SH-SY5Y (cell line): ENCODE measurements around the gene ARHGEF4.

Experiments
- GATA2 ChIP-seq: IDR thresholded peaks from 2 replicates; pipeline ENCODE4 v1.6.1; 2011; ENCODE audit warnings: mild to moderate bottlenecking, low read depth, low read length
- GATA3 ChIP-seq: IDR thresholded peaks from 2 replicates; pipeline ENCODE4 v1.6.1; 2011; ENCODE audit warnings: low read depth, mild to moderate bottlenecking, low read length, moderate library complexity

DNA sequence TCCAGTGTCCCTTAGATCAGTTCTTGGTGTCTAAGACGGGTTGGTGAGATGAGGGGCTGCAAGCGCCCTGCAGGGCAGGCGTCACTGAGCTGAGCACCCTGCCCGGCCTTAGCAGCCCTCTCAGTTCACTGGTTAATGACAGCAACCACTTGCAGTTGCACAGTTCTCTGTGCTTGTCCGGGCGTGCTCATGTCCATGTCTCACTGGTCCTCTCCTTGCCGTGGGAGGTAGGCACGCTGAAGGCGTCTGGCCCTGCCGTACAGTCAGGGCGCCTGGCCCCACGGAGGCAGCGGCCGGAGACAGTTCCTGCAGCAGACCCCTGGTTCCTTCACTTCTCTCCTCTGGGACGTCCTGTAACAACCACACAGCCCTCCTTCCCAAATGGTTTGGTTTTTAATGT, 75.3 kb downstream of the ARHGEF4 start:
- TF ChIP-seq GATA2: no peak
- no peak for TF ChIP-seq GATA3
